Measurements from ENCODE around the gene CERT1. TPM values are rescaled to one million over a fixed set of nuclear protein-coding genes. Genes with fewer than 3 reads are reported as not detected.

The CERT1 gene
- total and polyA plus RNA-seq, 9 of the 15 experiments (the other 6 are each of a cell fraction or from before 2014, with no cell fraction given), result 3.4 to 24.7 (median 9.8) TPM

GRCh38 chr5:75340714-75341478 is 170.5 kb downstream of the CERT1 start:
- in situ Hi-C loops (cut with MboI), result no loop called here
- Histone ChIP-seq H3K27ac (ENCODE audit: extremely low read depth, low read depth, low read length) (no peak overlapping the region), H3K9ac (ENCODE audit: insufficient read depth in 1 of 2, low read depth in 2 of 2, low read length in 2 of 2) (no peak overlapping the region), H3K79me2 (ENCODE audit: control insufficient read depth, insufficient read depth, low read length) (peaks cover 77% of the 10 kb centered on the region), H3K36me3 (ENCODE audit: control insufficient read depth, insufficient read depth, low read length) (peaks cover 72% of the 10 kb centered on the region), H3K4me1 (replicated peaks in 1 of 2; ENCODE audit: control insufficient read depth in 2 of 2, insufficient read depth in 2 of 2, low read length in 2 of 2) (peaks cover 9 to 14% of the 10 kb centered on the region in 2 experiments; a peak in 3 of 5 replicates), H3K27me3 (ENCODE audit: control insufficient read depth in 2 of 2, insufficient read depth in 2 of 2, low read length in 2 of 2) (no peaks in the 10 kb centered on the region), H4K20me1 (replicated peaks; ENCODE audit: control insufficient read depth, insufficient read depth, low read length) (peaks cover 15% of the 10 kb centered on the region), H3K4me2 (ENCODE audit: insufficient read depth, low read length) (peak overlapping the region; percentile 40), H3K4me3 (no peak overlapping the region), H2AFZ (ENCODE audit: low read depth, low read length) (no peak overlapping the region), H3K9me3 (replicated peaks; ENCODE audit: control insufficient read depth, insufficient read depth, low read depth, low read length) (no peaks in the 10 kb centered on the region), H3K9me1 (ENCODE audit: control insufficient read depth, insufficient read depth, low read length) (peaks cover 3% of the 10 kb centered on the region)
- intact Hi-C loops (cut with micrococcal nuclease), result no loop called here
- ATAC-seq (no peak), DNase-seq (ENCODE audit: extremely low read depth in 1 of 4, low spot score in 3 of 4) (no peak), FAIRE-seq (no peak)
- 41% methylated on average over 3 of the region's 3 CpGs for WGBS (ENCODE audit: insufficient coverage, low coverage, missing lambda C conversion rate)
- ChIA-PET CTCF (ENCODE audit: low intra/inter-chr PET ratio) (no interaction called here), POLR2A (interaction anchor here (0.8 to 1.6 kb wide), 3 partner anchors 11 to 911 kb away, joined by 3 to 7 read pairs (median 3); no protein-coding TSS in a partner anchor)
- TF ChIP-seq FOXA3 (CRISPR knock-in tag; conservative IDR thresholded peaks at IDR 0.05 in 1 of 2, IDR thresholded peaks at IDR 0.05 in 1 of 2) (no peak), RAD51 (IDR thresholded peaks at IDR 0.05; ENCODE audit: borderline replicate concordance, low read depth) (no peak), BCOR (IDR thresholded peaks at IDR 0.05) (no peak), PHB2 (IDR thresholded peaks at IDR 0.05; ENCODE audit: low read depth) (no peak)
- no TSS peak for BruUV-seq (replicated peaks)

- Histone ChIP-seq H3K27ac (ENCODE audit: extremely low read depth, low read depth, low read length) (peak overlapping the region; percentile 82), H3K9ac (ENCODE audit: insufficient read depth in 1 of 2, low read depth in 2 of 2, low read length in 2 of 2) (peak overlapping the region in 1 of 2 experiments; percentile 81; a peak in 3 of 4 replicates), H4K20me1 (replicated peaks; ENCODE audit: control insufficient read depth, insufficient read depth, low read length) (peaks cover 15% of the 10 kb centered on the region), H3K79me2 (ENCODE audit: control insufficient read depth, insufficient read depth, low read length) (peaks cover 63% of the 10 kb centered on the region), H3K36me3 (ENCODE audit: control insufficient read depth, insufficient read depth, low read length) (peaks cover 48% of the 10 kb centered on the region), H3K9me1 (ENCODE audit: control insufficient read depth, insufficient read depth, low read length) (peaks cover 3% of the 10 kb centered on the region), H2AFZ (ENCODE audit: low read depth, low read length) (no peak overlapping the region), H3K4me2 (ENCODE audit: insufficient read depth, low read length) (peak overlapping the region; percentile 97), H3K4me1 (replicated peaks in 1 of 2; ENCODE audit: control insufficient read depth in 2 of 2, insufficient read depth in 2 of 2, low read length in 2 of 2) (peaks cover 13 to 14% of the 10 kb centered on the region in 2 experiments; a peak in 3 of 5 replicates), H3K4me3 (peak overlapping the region; percentile 96), H3K9me3 (replicated peaks; ENCODE audit: control insufficient read depth, insufficient read depth, low read depth, low read length) (no peaks in the 10 kb centered on the region), H3K27me3 (ENCODE audit: control insufficient read depth in 2 of 2, insufficient read depth in 2 of 2, low read length in 2 of 2) (no peaks in the 10 kb centered on the region)
- TSS peak; percentile 37 for BruUV-seq (replicated peaks)
- intact Hi-C loops (cut with micrococcal nuclease), result no loop called here
- no peak for FAIRE-seq
- in situ Hi-C loops (cut with MboI), result no loop called here
- 0% methylated on average over 2 of the region's 2 CpGs for WGBS (ENCODE audit: insufficient coverage, low coverage, missing lambda C conversion rate)
- no peak for ATAC-seq
- TF ChIP-seq ZNF717 (CRISPR knock-in tag; IDR thresholded peaks at IDR 0.05), result no peak
- TF ChIP-seq NFYB (IDR thresholded peaks at IDR 0.05; ENCODE audit: extremely low read depth, insufficient read length), result no peak
- 0 out of 2 replicates have a peak, but pooled peaks have one; percentile 26 for TF ChIP-seq POLR2H (tag; IDR thresholded peaks at IDR 0.05; ENCODE audit: low read depth)
- TF ChIP-seq MYNN (IDR thresholded peaks at IDR 0.05), result peak; percentile 95
- no peak for TF ChIP-seq MYNN (CRISPR knock-in tag; IDR thresholded peaks at IDR 0.05)
- no peak for TF ChIP-seq ZNF507 (tag; conservative IDR thresholded peaks at IDR 0.05)
- no peak for TF ChIP-seq HSF4 (CRISPR knock-in tag; IDR thresholded peaks at IDR 0.05; ENCODE audit: borderline replicate concordance)
- POLR2A ChIA-PET, result interaction anchor here (1.0 kb wide), 1 partner anchor 12 kb away, joined by 3 read pairs; no protein-coding TSS in a partner anchor
- DNase-seq (ENCODE audit: extremely low read depth in 1 of 4, low spot score in 3 of 4), result no peak
- CTCF ChIA-PET (ENCODE audit: low intra/inter-chr PET ratio), result no interaction called here
Measured at GRCh38 chr5:75338408-75338807, 173.0 kb downstream of the CERT1 start.
